HAP-1 (cell line): ENCODE data around the gene PDCD4.
"Not testable (repeated sequence)": the region's sequence is repeated elsewhere in the genome, so short reads cannot be mapped to it uniquely, and the experiment has no call there.

Source experiments
- DNase-seq, 2 experiments: peaks; one replicate each; pipeline ENCODE4 v3.0.0-alpha.2; 2016 to 2020; ENCODE audit warnings: low spot score in 2 of 2
- H3K27me3 ChIP-seq: fragments of 250-450 bp; sonication (Bioruptor Pico); 2 replicates; pipeline ENCODE4 v1.5.1; 2020; ENCODE audit warnings: low read depth, mild to moderate bottlenecking, moderate library complexity
- H3K36me3 ChIP-seq: fragments of 250-450 bp; sonication (Bioruptor Pico); replicated peaks from 2 replicates; pipeline ENCODE4 v1.5.1; 2020; ENCODE audit warnings: mild to moderate bottlenecking
- H3K4me1 ChIP-seq: fragments of 250-450 bp; sonication (Bioruptor Pico); 2 replicates; pipeline ENCODE4 v1.5.1; 2020; ENCODE audit warnings: mild to moderate bottlenecking
- H3K4me3 ChIP-seq: fragments of 250-450 bp; sonication (Bioruptor Pico); 2 replicates; pipeline ENCODE4 v1.5.1; 2020; ENCODE audit warnings: mild to moderate bottlenecking, moderate library complexity
- H3K9me3 ChIP-seq: fragments of 250-450 bp; sonication (Bioruptor Pico); 2 replicates; pipeline ENCODE4 v1.5.1; 2020; ENCODE audit warnings: mild to moderate bottlenecking, moderate library complexity
- in situ Hi-C: fragments of 300-500 bp; cut with MboI; formaldehyde crosslinking; loops from 3 replicates; pipeline ENCODE4 v1.14.3; 2020; ENCODE audit warnings: low sequenced_read_pairs, inconsistent platforms, mixed read lengths

PDCD4 gene

GRCh38 chr10:110893559-110894179 lies 21.9 kb downstream of the PDCD4 start:
- DNase-seq = peak in 1 of 2 experiments; percentile 64
- in situ Hi-C loops = loop anchor here (25.0 kb wide), 1 partner anchor 281 kb away; no protein-coding TSS in a partner anchor

GRCh38 chr10:110897184-110897583 lies 25.5 kb downstream of the PDCD4 start:
- H3K27me3 ChIP-seq = no peaks in the 10 kb centered on the region
- in situ Hi-C loops = loop anchor here (25.0 kb wide), 1 partner anchor 285 kb away; no protein-coding TSS in a partner anchor
- no peak overlapping the region for H3K4me3 ChIP-seq
- H3K9me3 ChIP-seq = no peaks in the 10 kb centered on the region
- DNase-seq = no peak
- H3K36me3 ChIP-seq = peaks cover 10% of the 10 kb centered on the region; the same call in 1 of the 2 replicates
- H3K4me1 ChIP-seq = peaks cover 21% of the 10 kb centered on the region

More at GRCh38 chr10:110893559-110894179, 21.9 kb downstream of the PDCD4 start:
- peaks cover 5% of the 10 kb centered on the region; the same call in 1 of the 2 replicates for H3K36me3 ChIP-seq
- no peak overlapping the region for H3K4me3 ChIP-seq
- peaks cover 17% of the 10 kb centered on the region for H3K4me1 ChIP-seq
- no peaks in the 10 kb centered on the region for H3K9me3 ChIP-seq
- H3K27me3 ChIP-seq = no peaks in the 10 kb centered on the region

- in situ Hi-C loops = loop anchor here (25.0 kb wide), 1 partner anchor 286 kb away; no protein-coding TSS in a partner anchor
- Histone ChIP-seq H3K27me3 (no peaks in the 10 kb centered on the region), H3K4me1 (peaks cover 21% of the 10 kb centered on the region), H3K4me3 (no peak overlapping the region), H3K36me3 (peaks cover 10% of the 10 kb centered on the region; the same call in 1 of the 2 replicates), H3K9me3 (no peaks in the 10 kb centered on the region)
- DNase-seq = no peak
Measured at GRCh38 chr10:110898391-110898790, 26.7 kb downstream of the PDCD4 start.

GRCh38 chr10:110900983-110901382 lies 29.3 kb downstream of the PDCD4 start:
- in situ Hi-C loops = no loop called here
- H3K9me3 ChIP-seq = no peaks in the 10 kb centered on the region
- H3K4me1 ChIP-seq = peaks cover 27% of the 10 kb centered on the region
- no peaks in the 10 kb centered on the region for H3K27me3 ChIP-seq
- peaks cover 10% of the 10 kb centered on the region; the same call in 1 of the 2 replicates for H3K36me3 ChIP-seq
- no peak overlapping the region for H3K4me3 ChIP-seq
- DNase-seq = no peak

- Histone ChIP-seq H3K4me1 (peaks cover 29% of the 10 kb centered on the region), H3K27me3 (no peaks in the 10 kb centered on the region), H3K9me3 (no peaks in the 10 kb centered on the region), H3K36me3 (peaks cover 13% of the 10 kb centered on the region), H3K4me3 (no peak overlapping the region)
- in situ Hi-C loops = no loop called here
- no peak for DNase-seq
Measured at GRCh38 chr10:110901954-110902819, 30.5 kb downstream of the PDCD4 start.

GRCh38 chr10:110903280-110904278 lies 31.9 kb downstream of the PDCD4 start:
- in situ Hi-C loops = no loop called here
- no peak for DNase-seq

GRCh38 chr10:110910138-110910537 lies 38.4 kb downstream of the PDCD4 start:
- Histone ChIP-seq H3K36me3 (peaks cover 3% of the 10 kb centered on the region), H3K4me1 (peaks cover 15% of the 10 kb centered on the region), H3K4me3 (no peak overlapping the region), H3K9me3 (no peaks in the 10 kb centered on the region), H3K27me3 (no peaks in the 10 kb centered on the region)
- DNase-seq = no peak
- in situ Hi-C loops = no loop called here

More at GRCh38 chr10:110903280-110904278, 31.9 kb downstream of the PDCD4 start:
- H3K4me1 ChIP-seq = peaks cover 26% of the 10 kb centered on the region
- peaks cover 9% of the 10 kb centered on the region for H3K36me3 ChIP-seq
- no peak overlapping the region for H3K4me3 ChIP-seq
- H3K9me3 ChIP-seq = no peaks in the 10 kb centered on the region
- H3K27me3 ChIP-seq = no peaks in the 10 kb centered on the region

GRCh38 chr10:110912374-110912773 lies 40.6 kb downstream of the PDCD4 start:
- no peak for DNase-seq
- H3K36me3 ChIP-seq = no peaks in the 10 kb centered on the region; the same call in 1 of the 2 replicates
- peaks cover 25% of the 10 kb centered on the region for H3K4me1 ChIP-seq
- H3K27me3 ChIP-seq = no peaks in the 10 kb centered on the region
- no peaks in the 10 kb centered on the region for H3K9me3 ChIP-seq
- no peak overlapping the region for H3K4me3 ChIP-seq
- in situ Hi-C loops = no loop called here

GRCh38 chr10:110914431-110914830 lies 42.7 kb downstream of the PDCD4 start:
- H3K9me3 ChIP-seq = no peaks in the 10 kb centered on the region
- H3K36me3 ChIP-seq = no peaks in the 10 kb centered on the region; the same call in 1 of the 2 replicates
- DNase-seq = no peak
- H3K27me3 ChIP-seq = no peaks in the 10 kb centered on the region
- H3K4me1 ChIP-seq = peaks cover 22% of the 10 kb centered on the region
- in situ Hi-C loops = no loop called here
- H3K4me3 ChIP-seq = no peak overlapping the region

GRCh38 chr10:110915035-110915434 lies 43.3 kb downstream of the PDCD4 start:
- Histone ChIP-seq H3K27me3 (no peaks in the 10 kb centered on the region), H3K9me3 (no peaks in the 10 kb centered on the region), H3K4me3 (no peak overlapping the region), H3K4me1 (peaks cover 22% of the 10 kb centered on the region), H3K36me3 (no peaks in the 10 kb centered on the region; the same call in 1 of the 2 replicates)
- no peak for DNase-seq
- in situ Hi-C loops = no loop called here

- H3K36me3 ChIP-seq, H3K27me3 ChIP-seq, H3K9me3 ChIP-seq, DNase-seq, in situ Hi-C loops, H3K4me3 ChIP-seq: not testable (repeated sequence)
- H3K4me1 ChIP-seq = peaks cover 22% of the 10 kb centered on the region
Measured at GRCh38 chr10:110915600-110915999, 43.9 kb downstream of the PDCD4 start.

- no peaks in the 10 kb centered on the region for H3K27me3 ChIP-seq
- peak; percentile 64 to 73 for DNase-seq
- in situ Hi-C loops = no loop called here
- no peak overlapping the region for H3K4me3 ChIP-seq
- H3K4me1 ChIP-seq = peaks cover 28% of the 10 kb centered on the region
- H3K36me3 ChIP-seq = no peaks in the 10 kb centered on the region; the same call in 1 of the 2 replicates
- H3K9me3 ChIP-seq = no peaks in the 10 kb centered on the region
Measured at GRCh38 chr10:110916554-110917346, 45.0 kb downstream of the PDCD4 start.
